Osteocyte (in vitro differentiated cells): ENCODE measurements around the gene EXOC4. TPM values are rescaled to one million over a fixed set of nuclear protein-coding genes. Genes with fewer than 3 reads are reported as not detected.

Source experiments
- DNase-seq: peaks from one replicate; pipeline ENCODE4 v3.0.0; 2021; ENCODE audit warnings: mixed read lengths; ENCODE audit not compliant: unreplicated experiment; ENCODE audit errors: extremely low spot score
- H3K27ac Mint-ChIP-seq: one replicate; pipeline ENCODE4 v1.8.0; 2021; ENCODE audit warnings: mild to moderate bottlenecking, mixed read lengths; ENCODE audit not compliant: unreplicated experiment
- H3K27me3 Mint-ChIP-seq: one replicate; pipeline ENCODE4 v1.8.0; 2021; ENCODE audit warnings: mixed read lengths; ENCODE audit not compliant: unreplicated experiment
- H3K36me3 Mint-ChIP-seq: one replicate; pipeline ENCODE4 v1.8.0; 2021; ENCODE audit warnings: mixed read lengths; ENCODE audit not compliant: unreplicated experiment
- H3K4me1 Mint-ChIP-seq: one replicate; pipeline ENCODE4 v1.8.0; 2021; ENCODE audit warnings: mixed read lengths; ENCODE audit not compliant: unreplicated experiment
- H3K4me3 Mint-ChIP-seq: one replicate; pipeline ENCODE4 v1.8.0; 2021; ENCODE audit warnings: mild to moderate bottlenecking, moderate library complexity, mixed read lengths; ENCODE audit not compliant: unreplicated experiment
- H3K9me3 Mint-ChIP-seq: one replicate; pipeline ENCODE4 v1.8.0; 2021; ENCODE audit warnings: mixed read lengths; ENCODE audit not compliant: unreplicated experiment
- total RNA-seq: library from RNA; stranded (reverse); gene quantifications from 2 replicates; pipeline ENCODE4 v1.2.1, GENCODE V29; 2021
- TF ChIP-seq, protein P1 (sequence below): fragments of 200-600 bp; sonication (generic); IDR thresholded peaks from 2 replicates; pipeline ENCODE4 v1.5.0; 2021; ENCODE audit warnings: antibody characterized with exemption, mild to moderate bottlenecking, moderate library complexity

Gene EXOC4
- total RNA-seq, 1 donor from 2014 or later: 99.9 TPM

GRCh38 chr7:134089446-134089845, 836.6 kb downstream of the EXOC4 start:
- Mint-ChIP-seq H3K4me1 (no peaks in the 10 kb centered on the region), H3K27me3 (no peaks in the 10 kb centered on the region), H3K4me3 (no peak overlapping the region), H3K9me3 (peaks cover 46% of the 10 kb centered on the region), H3K36me3 (peaks cover 3% of the 10 kb centered on the region), H3K27ac (no peak overlapping the region)
- DNase-seq: no peak
- TF ChIP-seq, protein P1, sequence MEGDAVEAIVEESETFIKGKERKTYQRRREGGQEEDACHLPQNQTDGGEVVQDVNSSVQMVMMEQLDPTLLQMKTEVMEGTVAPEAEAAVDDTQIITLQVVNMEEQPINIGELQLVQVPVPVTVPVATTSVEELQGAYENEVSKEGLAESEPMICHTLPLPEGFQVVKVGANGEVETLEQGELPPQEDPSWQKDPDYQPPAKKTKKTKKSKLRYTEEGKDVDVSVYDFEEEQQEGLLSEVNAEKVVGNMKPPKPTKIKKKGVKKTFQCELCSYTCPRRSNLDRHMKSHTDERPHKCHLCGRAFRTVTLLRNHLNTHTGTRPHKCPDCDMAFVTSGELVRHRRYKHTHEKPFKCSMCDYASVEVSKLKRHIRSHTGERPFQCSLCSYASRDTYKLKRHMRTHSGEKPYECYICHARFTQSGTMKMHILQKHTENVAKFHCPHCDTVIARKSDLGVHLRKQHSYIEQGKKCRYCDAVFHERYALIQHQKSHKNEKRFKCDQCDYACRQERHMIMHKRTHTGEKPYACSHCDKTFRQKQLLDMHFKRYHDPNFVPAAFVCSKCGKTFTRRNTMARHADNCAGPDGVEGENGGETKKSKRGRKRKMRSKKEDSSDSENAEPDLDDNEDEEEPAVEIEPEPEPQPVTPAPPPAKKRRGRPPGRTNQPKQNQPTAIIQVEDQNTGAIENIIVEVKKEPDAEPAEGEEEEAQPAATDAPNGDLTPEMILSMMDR: no peak

DNA sequence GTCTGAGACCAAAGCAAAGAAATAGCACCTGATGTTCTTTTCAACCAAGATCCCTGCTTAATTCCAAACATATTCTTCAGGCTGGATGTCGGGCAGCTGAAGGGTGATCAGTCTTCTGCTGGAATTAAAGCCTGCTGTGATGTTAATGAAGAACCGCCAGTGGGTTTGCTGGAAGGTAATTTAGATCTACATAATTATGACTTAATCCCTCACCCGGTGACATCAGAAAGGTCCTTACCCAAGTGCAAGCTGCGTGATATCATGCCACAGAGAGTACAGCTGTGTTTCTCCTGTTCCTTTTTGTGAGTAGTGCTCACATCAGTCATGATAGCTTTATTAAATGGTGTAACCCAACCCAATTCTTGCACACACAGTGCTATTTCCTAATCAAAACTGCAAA, 845.2 kb downstream of the EXOC4 start:
- no peak overlapping the region for H3K27ac Mint-ChIP-seq
- peaks cover 2% of the 10 kb centered on the region for H3K27me3 Mint-ChIP-seq

DNA sequence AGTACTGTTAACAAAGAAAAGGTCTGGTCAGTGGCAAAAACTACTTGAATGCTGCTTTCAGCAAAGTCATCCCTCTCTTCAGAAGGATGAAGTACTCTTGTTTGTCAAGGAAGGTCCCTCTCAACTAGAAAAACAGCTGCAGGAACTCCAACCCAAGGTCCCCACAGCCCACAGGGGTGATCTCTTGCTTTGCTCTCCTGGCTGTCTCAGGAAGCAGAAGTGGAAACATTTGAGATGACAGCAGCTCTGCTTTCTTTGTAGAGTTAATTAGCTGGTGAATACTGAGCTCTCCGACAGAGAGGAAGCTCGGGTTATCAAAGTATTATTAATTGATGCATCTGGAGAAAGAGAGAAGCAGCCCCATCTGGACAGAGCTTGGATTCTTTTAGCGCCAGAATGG, 848.8 kb downstream of the EXOC4 start:
- Mint-ChIP-seq H3K9me3 (peaks cover 10% of the 10 kb centered on the region), H3K27ac (no peak overlapping the region), H3K27me3 (no peaks in the 10 kb centered on the region), H3K4me3 (no peak overlapping the region), H3K36me3 (no peaks in the 10 kb centered on the region), H3K4me1 (no peaks in the 10 kb centered on the region)
- TF ChIP-seq, protein P1: no peak
- DNase-seq: no peak

More for the DNA sequence above, 845.2 kb downstream of the EXOC4 start:
- Mint-ChIP-seq H3K36me3 (no peaks in the 10 kb centered on the region), H3K4me1 (no peaks in the 10 kb centered on the region), H3K9me3 (peaks cover 44% of the 10 kb centered on the region), H3K4me3 (no peak overlapping the region)
- DNase-seq: no peak
- TF ChIP-seq, protein P1: no peak

- no peaks in the 10 kb centered on the region for H3K36me3 Mint-ChIP-seq
- no peak for DNase-seq
- no peaks in the 10 kb centered on the region for H3K27me3 Mint-ChIP-seq
- TF ChIP-seq, protein P1: no peak
- no peak overlapping the region for H3K4me3 Mint-ChIP-seq
- no peaks in the 10 kb centered on the region for H3K4me1 Mint-ChIP-seq
- H3K27ac Mint-ChIP-seq: no peak overlapping the region
- no peaks in the 10 kb centered on the region for H3K9me3 Mint-ChIP-seq
Observed at GRCh38 chr7:134104166-134104565, 851.3 kb downstream of the EXOC4 start.

DNA sequence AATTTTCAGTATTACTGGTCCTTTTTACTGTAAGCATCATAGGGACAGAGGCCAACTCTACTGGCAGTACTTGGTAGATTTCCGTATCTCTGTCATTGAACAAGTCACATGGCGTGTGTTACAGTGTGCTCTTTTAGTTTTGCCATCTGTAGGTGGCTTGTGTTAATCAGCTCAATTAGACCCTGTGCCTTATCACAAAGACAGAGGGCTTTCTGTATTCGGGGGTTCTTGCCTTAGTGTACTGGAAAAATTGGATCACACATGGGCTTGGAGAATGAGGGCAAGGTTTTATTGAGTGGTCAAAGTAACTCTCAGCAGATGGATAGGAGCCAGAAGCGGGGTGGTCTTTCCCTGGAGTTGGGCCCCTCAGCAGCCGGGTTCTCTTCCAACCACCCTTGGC, 853.0 kb downstream of the EXOC4 start:
- H3K36me3 Mint-ChIP-seq: no peaks in the 10 kb centered on the region
- H3K27ac Mint-ChIP-seq: no peak overlapping the region
- H3K4me3 Mint-ChIP-seq: no peak overlapping the region
- H3K4me1 Mint-ChIP-seq: no peaks in the 10 kb centered on the region
- no peaks in the 10 kb centered on the region for H3K27me3 Mint-ChIP-seq
- TF ChIP-seq, protein P1: no peak
- H3K9me3 Mint-ChIP-seq: no peaks in the 10 kb centered on the region
- no peak for DNase-seq
